ENCODE measurements around the gene CROCC.
"Not testable (repeated sequence)": the region's sequence is repeated elsewhere in the genome, so short reads cannot be mapped to it uniquely, and the experiment has no call there.

The CROCC gene

GRCh38 chr1:16896316-16897055 is 25.2 kb upstream of the CROCC start:
- DNase-seq: peak in 4 of 5 experiments; percentile 53 to 83 (median 67)

- DNase-seq: not testable (repeated sequence)
These were observed 24.1 kb upstream of the CROCC start for GRCh38 chr1:16897653-16898052.

- not testable (repeated sequence) for DNase-seq
These were observed 23.4 kb upstream of the CROCC start for GRCh38 chr1:16898298-16898697.

GRCh38 chr1:16899020-16899419 is 22.7 kb upstream of the CROCC start:
- DNase-seq: not testable (repeated sequence)

GRCh38 chr1:16900751-16901150 is 21.0 kb upstream of the CROCC start:
- DNase-seq: no peak

GRCh38 chr1:16901371-16901770 is 20.4 kb upstream of the CROCC start:
- DNase-seq: not testable (repeated sequence)

GRCh38 chr1:16903054-16903453 is 18.7 kb upstream of the CROCC start:
- DNase-seq: peak in 1 of 5 experiments; percentile 17

GRCh38 chr1:16903458-16903796 is 18.3 kb upstream of the CROCC start:
- no peak for DNase-seq

- DNase-seq: peak; percentile 95 to 100 (median 98)
These were observed 17.1 kb upstream of the CROCC start for GRCh38 chr1:16904560-16905109.

GRCh38 chr1:16905110-16905867 is 16.4 kb upstream of the CROCC start:
- peak in 1 of 5 experiments; percentile 41 for DNase-seq

- peak in 1 of 5 experiments; percentile 51 for DNase-seq
These were observed 15.6 kb upstream of the CROCC start for GRCh38 chr1:16905868-16906702.

GRCh38 chr1:16906873-16907272 is 14.9 kb upstream of the CROCC start:
- no peak for DNase-seq

GRCh38 chr1:16907870-16908758 is 13.6 kb upstream of the CROCC start:
- DNase-seq: no peak

- not testable (repeated sequence) for DNase-seq
These were observed 9.6 kb upstream of the CROCC start for GRCh38 chr1:16911851-16912721.

GRCh38 chr1:16912742-16913141 is 9.0 kb upstream of the CROCC start:
- not testable (repeated sequence) for DNase-seq

GRCh38 chr1:16913181-16913832 is 8.4 kb upstream of the CROCC start:
- DNase-seq: no peak

- DNase-seq: peak; percentile 87 to 95 (median 92)
These were observed 7.7 kb upstream of the CROCC start for GRCh38 chr1:16913833-16914662.

- DNase-seq: not testable (repeated sequence)
These were observed 6.7 kb upstream of the CROCC start for GRCh38 chr1:16914928-16915626.

- no peak for DNase-seq
These were observed 6.1 kb upstream of the CROCC start for GRCh38 chr1:16915627-16915973.

Measured in T-helper 2 cell (primary cell).